ENCODE measurements around the gene NOD2.

- no peak for TF ChIP-seq CTCF (IDR thresholded peaks at IDR 0.05)
- TF ChIP-seq POLR2A (IDR thresholded peaks at IDR 0.05) = no peak
Observed at GRCh38 chr16:50711040-50711439, 17.6 kb downstream of the NOD2 start.
